PFSK-1 (cell line): ENCODE data around the gene ATP2B2.

Source experiments
- FOXP2 ChIP-seq: optimal IDR thresholded peaks from 2 replicates; pipeline ENCODE3; 2011; ENCODE audit warnings: borderline replicate concordance, control low read depth, inconsistent platforms; ENCODE audit not compliant: insufficient read depth; ENCODE audit errors: extremely low read length, extremely low read depth
- POLR2AphosphoS5 ChIP-seq: IDR thresholded peaks from 2 replicates; pipeline ENCODE4 v1.6.1; 2012; ENCODE audit warnings: low read depth, mild to moderate bottlenecking, control low read depth, low read length, moderate library complexity
- SIN3A ChIP-seq: IDR thresholded peaks from 2 replicates; pipeline ENCODE4 v1.6.1; 2012; ENCODE audit warnings: mild to moderate bottlenecking, low read length, moderate library complexity, borderline replicate concordance; ENCODE audit not compliant: insufficient read depth
- TAF1 ChIP-seq: IDR thresholded peaks from 2 replicates; pipeline ENCODE4 v1.6.1; 2012; ENCODE audit warnings: low read length, control low read depth, borderline replicate concordance; ENCODE audit not compliant: insufficient read depth
- TF ChIP-seq, protein P1 (sequence below), 2 experiments: IDR thresholded peaks; 2 replicates each; pipeline versions ENCODE4 v1.6.1 to v1.8.0; 2011 to 2012; ENCODE audit warnings: low read depth in 2 of 2, low read length in 2 of 2, control low read depth in 1 of 2, inconsistent platforms in 1 of 2, mild to moderate bottlenecking in 1 of 2, moderate library complexity in 1 of 2; ENCODE audit not compliant: insufficient read depth in 1 of 2

DNA sequence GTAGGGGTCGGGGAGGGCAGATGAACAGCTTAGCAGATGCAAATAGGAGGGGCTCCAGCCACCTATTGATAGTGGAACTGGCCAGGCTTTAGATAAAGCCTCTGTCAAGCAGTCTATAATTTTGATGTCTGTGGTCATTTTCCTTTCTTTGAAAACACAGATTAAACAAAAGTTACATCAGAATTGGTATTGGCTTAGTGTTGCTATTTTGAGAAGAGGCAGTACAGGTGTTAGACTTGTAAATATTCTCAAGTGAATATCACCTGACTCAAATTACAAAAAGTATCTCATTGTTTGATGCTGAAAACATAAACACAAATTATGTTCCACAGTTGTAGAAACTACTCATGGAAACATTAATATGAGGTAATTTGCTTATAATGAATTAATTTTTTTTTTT lies 230.8 kb downstream of the ATP2B2 start:
- TF ChIP-seq, protein P1, sequence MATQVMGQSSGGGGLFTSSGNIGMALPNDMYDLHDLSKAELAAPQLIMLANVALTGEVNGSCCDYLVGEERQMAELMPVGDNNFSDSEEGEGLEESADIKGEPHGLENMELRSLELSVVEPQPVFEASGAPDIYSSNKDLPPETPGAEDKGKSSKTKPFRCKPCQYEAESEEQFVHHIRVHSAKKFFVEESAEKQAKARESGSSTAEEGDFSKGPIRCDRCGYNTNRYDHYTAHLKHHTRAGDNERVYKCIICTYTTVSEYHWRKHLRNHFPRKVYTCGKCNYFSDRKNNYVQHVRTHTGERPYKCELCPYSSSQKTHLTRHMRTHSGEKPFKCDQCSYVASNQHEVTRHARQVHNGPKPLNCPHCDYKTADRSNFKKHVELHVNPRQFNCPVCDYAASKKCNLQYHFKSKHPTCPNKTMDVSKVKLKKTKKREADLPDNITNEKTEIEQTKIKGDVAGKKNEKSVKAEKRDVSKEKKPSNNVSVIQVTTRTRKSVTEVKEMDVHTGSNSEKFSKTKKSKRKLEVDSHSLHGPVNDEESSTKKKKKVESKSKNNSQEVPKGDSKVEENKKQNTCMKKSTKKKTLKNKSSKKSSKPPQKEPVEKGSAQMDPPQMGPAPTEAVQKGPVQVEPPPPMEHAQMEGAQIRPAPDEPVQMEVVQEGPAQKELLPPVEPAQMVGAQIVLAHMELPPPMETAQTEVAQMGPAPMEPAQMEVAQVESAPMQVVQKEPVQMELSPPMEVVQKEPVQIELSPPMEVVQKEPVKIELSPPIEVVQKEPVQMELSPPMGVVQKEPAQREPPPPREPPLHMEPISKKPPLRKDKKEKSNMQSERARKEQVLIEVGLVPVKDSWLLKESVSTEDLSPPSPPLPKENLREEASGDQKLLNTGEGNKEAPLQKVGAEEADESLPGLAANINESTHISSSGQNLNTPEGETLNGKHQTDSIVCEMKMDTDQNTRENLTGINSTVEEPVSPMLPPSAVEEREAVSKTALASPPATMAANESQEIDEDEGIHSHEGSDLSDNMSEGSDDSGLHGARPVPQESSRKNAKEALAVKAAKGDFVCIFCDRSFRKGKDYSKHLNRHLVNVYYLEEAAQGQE (IDR thresholded peaks at IDR 0.05; ENCODE audit: insufficient read depth in 1 of 2, low read depth in 2 of 2, low read length in 2 of 2): no peak
- TF ChIP-seq SIN3A (no peak), POLR2AphosphoS5 (no peak), TAF1 (no peak), FOXP2 (no peak)
